GM19438 (cell line): Measurements from ENCODE around the gene NOS3.

Experiments
- ATAC-seq: cut with Tn5 transposase; IDR thresholded peaks from one replicate; pipeline ENCODE4 v1.9.1; 2021; ENCODE audit warnings: low read depth; ENCODE audit not compliant: unreplicated experiment

The NOS3 gene

GRCh38 chr7:150951521-150951920 is 39.3 kb upstream of the NOS3 start:
- ATAC-seq, result no peak

GRCh38 chr7:150952331-150953050 is 38.3 kb upstream of the NOS3 start:
- ATAC-seq, result no peak

GRCh38 chr7:150953061-150953997 is 37.5 kb upstream of the NOS3 start:
- no peak for ATAC-seq

- ATAC-seq, result no peak
Observed at GRCh38 chr7:150954201-150954985, 36.4 kb upstream of the NOS3 start.

- no peak for ATAC-seq
Observed at GRCh38 chr7:150954986-150955518, 35.8 kb upstream of the NOS3 start.

GRCh38 chr7:150955519-150956394 is 35.1 kb upstream of the NOS3 start:
- no peak for ATAC-seq

GRCh38 chr7:150956395-150957132 is 34.3 kb upstream of the NOS3 start:
- no peak for ATAC-seq

GRCh38 chr7:150957133-150958020 is 33.4 kb upstream of the NOS3 start:
- ATAC-seq, result no peak

GRCh38 chr7:150958062-150958552 is 32.7 kb upstream of the NOS3 start:
- ATAC-seq, result no peak

- ATAC-seq, result no peak
Observed at GRCh38 chr7:150958597-150958996, 32.2 kb upstream of the NOS3 start.

- no peak for ATAC-seq
Observed at GRCh38 chr7:150959081-150959480, 31.7 kb upstream of the NOS3 start.

GRCh38 chr7:150959739-150960734 is 30.8 kb upstream of the NOS3 start:
- ATAC-seq, result no peak

- no peak for ATAC-seq
Observed at GRCh38 chr7:150961510-150962289, 29.1 kb upstream of the NOS3 start.

GRCh38 chr7:150962290-150962552 is 28.6 kb upstream of the NOS3 start:
- ATAC-seq, result no peak

- peak; percentile 69 for ATAC-seq
Observed at GRCh38 chr7:150962553-150963399, 28.0 kb upstream of the NOS3 start.
